Small intestine (tissue), 7 donors: ENCODE measurements around the gene UTP25. TPM values are rescaled to one million over a fixed set of nuclear protein-coding genes. Genes with fewer than 3 reads are reported as not detected.

ENCODE experiments used
- DNase-seq, 2 donors: peaks; one replicate each; pipeline versions ENCODE4 v3.0.0 to v3.0.0-alpha.2; 2013
- FAIRE-seq: peaks from 2 replicates; lab custom pipeline; 2012; peaks lifted over from hg19 to GRCh38; lab: Jason Lieb, UNC
- H3K27ac ChIP-seq, 3 donors: one replicate each; pipeline ENCODE4 v1.5.1; 2013; ENCODE audit warnings: low read length in 2 of 3, mild to moderate bottlenecking in 2 of 3, control low read depth in 1 of 3, inconsistent platforms in 1 of 3, low read depth in 1 of 3, moderate library complexity in 1 of 3
- H3K27me3 ChIP-seq, 3 donors: one replicate each; pipeline ENCODE4 v1.6.1; 2013; ENCODE audit warnings: low read length in 3 of 3, inconsistent platforms in 1 of 3; ENCODE audit not compliant: control insufficient read depth in 3 of 3, insufficient read depth in 3 of 3
- H3K36me3 ChIP-seq, 3 donors: one replicate each; pipeline ENCODE4 v1.6.1; 2013; ENCODE audit warnings: low read length in 3 of 3, inconsistent platforms in 1 of 3, low read depth in 1 of 3, mild to moderate bottlenecking in 1 of 3, moderate library complexity in 1 of 3; ENCODE audit not compliant: control insufficient read depth in 3 of 3, insufficient read depth in 2 of 3
- H3K4me1 ChIP-seq, 3 donors: one replicate each; pipeline ENCODE4 v1.6.1; 2013; ENCODE audit warnings: low read length in 2 of 3, inconsistent platforms in 1 of 3, low read depth in 1 of 3, mild to moderate bottlenecking in 1 of 3, moderate library complexity in 1 of 3; ENCODE audit not compliant: control insufficient read depth in 3 of 3, insufficient read depth in 2 of 3
- H3K4me3 ChIP-seq, 3 donors: one replicate each; pipeline ENCODE4 v1.5.1; 2013; ENCODE audit warnings: low read length in 3 of 3, control low read depth in 1 of 3, inconsistent platforms in 1 of 3, low read depth in 1 of 3, mild to moderate bottlenecking in 1 of 3, moderate library complexity in 1 of 3
- H3K9me3 ChIP-seq, 2 donors: one replicate each; pipeline ENCODE4 v1.6.1; 2013; ENCODE audit warnings: low read depth in 1 of 2, low read length in 1 of 2; ENCODE audit not compliant: control insufficient read depth in 2 of 2, insufficient read depth in 1 of 2
- WGBS, 3 donors: extraction: QIAGEN DNeasy Blood & Tissue Kit; methylation state at CpG; one replicate each; pipeline ENCODE4 v1.1.7; 2013; 5-methylcytosine and 5-hydroxymethylcytosine counted together
- polyA plus RNA-seq, 4 donors: library from polyadenylated mRNA; stranded (reverse) in 3 of 4; unstranded in 1 of 4; fragments of 200-250 nt in 3 of 4; fragments of 120-200 nt in 1 of 4; gene quantifications; one replicate each; pipeline versions ENCODE4 v1.2.1 to v1.2.3, GENCODE V29; 2013
- donor health status: healthy with polysubstance abuse.
- donor health status: control.
- donor health status: control.
- donor health status: Bipolar disorder and iron deficiency.
- donor health status: healthy.

UTP25 gene
- polyA plus RNA-seq, 4 donors = 0.89 to 9.8 (median 2.2) TPM

- Histone ChIP-seq H3K36me3 (no peaks in the 10 kb centered on the region), H3K4me1 (no peaks in the 10 kb centered on the region), H3K27me3 (peaks cover 0 to 23% (median 4%) of the 10 kb centered on the region in 3 donors), H3K4me3 (no peak overlapping the region), H3K9me3 (no peaks in the 10 kb centered on the region), H3K27ac (no peak overlapping the region)
- no peak for DNase-seq
- no peak for FAIRE-seq
- 40 to 47% (median 43%) methylated on average over 2 of the region's 2 CpGs for WGBS, 3 donors
Measured at GRCh38 chr1:209877087-209877764, 49.5 kb downstream of the UTP25 start.

GRCh38 chr1:209878964-209879363, 51.2 kb downstream of the UTP25 start:
- no peak for DNase-seq
- Histone ChIP-seq H3K36me3 (no peaks in the 10 kb centered on the region), H3K4me1 (peaks cover 0 to 1% (median 0%) of the 10 kb centered on the region in 3 donors), H3K4me3 (no peak overlapping the region), H3K27me3 (peaks cover 0 to 24% (median 4%) of the 10 kb centered on the region in 3 donors), H3K9me3 (no peaks in the 10 kb centered on the region), H3K27ac (no peak overlapping the region)
- WGBS, 3 donors = 86 to 100% (median 91%) methylated on average over 1 of the region's 1 CpG
- no peak for FAIRE-seq

GRCh38 chr1:209879539-209879938, 51.8 kb downstream of the UTP25 start:
- H3K27ac ChIP-seq = no peak overlapping the region
- H3K36me3 ChIP-seq = no peaks in the 10 kb centered on the region
- no peaks in the 10 kb centered on the region for H3K9me3 ChIP-seq
- H3K4me1 ChIP-seq = peaks cover 0 to 7% (median 0%) of the 10 kb centered on the region in 3 donors
- no peak for FAIRE-seq
- H3K4me3 ChIP-seq = no peak overlapping the region
- DNase-seq = no peak
- peaks cover 0 to 24% (median 4%) of the 10 kb centered on the region in 3 donors for H3K27me3 ChIP-seq
- WGBS, 3 donors = 67 to 75% (median 73%) methylated on average over 12 of the region's 12 CpGs

GRCh38 chr1:209880031-209880430, 52.3 kb downstream of the UTP25 start:
- Histone ChIP-seq H3K27me3 (peaks cover 0 to 24% (median 4%) of the 10 kb centered on the region in 3 donors), H3K4me3 (no peak overlapping the region), H3K36me3 (no peaks in the 10 kb centered on the region), H3K27ac (no peak overlapping the region), H3K4me1 (peaks cover 0 to 8% (median 0%) of the 10 kb centered on the region in 3 donors), H3K9me3 (no peaks in the 10 kb centered on the region)
- no peak for FAIRE-seq
- no peak for DNase-seq
- WGBS, 3 donors = 81 to 83% (median 81%) methylated on average over 3 of the region's 3 CpGs

- Histone ChIP-seq H3K27me3 (peaks cover 0 to 24% (median 4%) of the 10 kb centered on the region in 3 donors), H3K9me3 (no peaks in the 10 kb centered on the region), H3K27ac (no peak overlapping the region), H3K4me3 (no peak overlapping the region), H3K4me1 (peaks cover 0 to 8% (median 0%) of the 10 kb centered on the region in 3 donors), H3K36me3 (no peaks in the 10 kb centered on the region)
- DNase-seq (no peak), FAIRE-seq (no peak)
- 59 to 73% (median 60%) methylated on average over 5 of the region's 5 CpGs for WGBS, 3 donors
Measured at GRCh38 chr1:209881619-209882018, 53.8 kb downstream of the UTP25 start.

GRCh38 chr1:209882286-209882685, 54.5 kb downstream of the UTP25 start:
- DNase-seq (no peak), FAIRE-seq (no peak)
- Histone ChIP-seq H3K27ac (no peak overlapping the region), H3K4me3 (no peak overlapping the region), H3K9me3 (no peaks in the 10 kb centered on the region), H3K36me3 (no peaks in the 10 kb centered on the region), H3K4me1 (peaks cover 0 to 8% (median 0%) of the 10 kb centered on the region in 3 donors), H3K27me3 (peaks cover 0 to 24% (median 4%) of the 10 kb centered on the region in 3 donors)
- WGBS, 3 donors = 38 to 77% (median 48%) methylated on average over 3 of the region's 3 CpGs

GRCh38 chr1:209882942-209883340, 55.2 kb downstream of the UTP25 start:
- no peak for FAIRE-seq
- 57 to 64% (median 63%) methylated on average over 2 of the region's 2 CpGs for WGBS, 3 donors
- H3K27me3 ChIP-seq = peaks cover 0 to 24% (median 4%) of the 10 kb centered on the region in 3 donors

GRCh38 chr1:209883341-209883971, 55.7 kb downstream of the UTP25 start:
- Histone ChIP-seq H3K4me1 (peaks cover 0 to 8% (median 0%) of the 10 kb centered on the region in 3 donors), H3K27me3 (peaks cover 0 to 24% (median 4%) of the 10 kb centered on the region in 3 donors), H3K9me3 (peaks cover 0 to 4% of the 10 kb centered on the region in 2 donors), H3K36me3 (no peaks in the 10 kb centered on the region), H3K27ac (no peak overlapping the region), H3K4me3 (no peak overlapping the region)
- no peak for FAIRE-seq
- WGBS, 3 donors = 71 to 82% (median 77%) methylated on average over 1 of the region's 1 CpG
- no peak for DNase-seq

More at GRCh38 chr1:209882942-209883340, 55.2 kb downstream of the UTP25 start:
- Histone ChIP-seq H3K4me1 (peaks cover 0 to 8% (median 0%) of the 10 kb centered on the region in 3 donors), H3K27ac (no peak overlapping the region), H3K9me3 (no peaks in the 10 kb centered on the region), H3K36me3 (no peaks in the 10 kb centered on the region), H3K4me3 (no peak overlapping the region)
- DNase-seq = no peak
